Measurements from ENCODE around the gene STPG1. TPM values are rescaled to one million over a fixed set of nuclear protein-coding genes. Genes with fewer than 3 reads are reported as not detected.
A peak's percentile ranks its signal among the peaks of the same experiment; 100 is the strongest.
"Not testable (repeated sequence)": the region's sequence is repeated elsewhere in the genome, so short reads cannot be mapped to it uniquely, and the experiment has no call there.

Gene STPG1, protein sequence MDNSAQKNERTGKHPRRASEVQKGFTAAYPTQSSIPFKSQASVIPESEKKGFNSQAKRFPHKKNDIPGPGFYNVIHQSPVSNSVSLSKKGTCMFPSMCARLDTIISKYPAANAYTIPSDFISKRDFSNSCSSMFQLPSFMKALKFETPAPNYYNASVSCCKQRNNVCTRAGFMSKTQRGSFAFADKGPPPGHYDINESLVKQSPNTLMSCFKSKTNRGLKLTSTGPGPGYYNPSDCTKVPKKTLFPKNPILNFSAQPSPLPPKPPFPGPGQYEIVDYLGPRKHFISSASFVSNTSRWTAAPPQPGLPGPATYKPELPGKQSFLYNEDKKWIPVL
- polyA plus RNA-seq, result 5.7 TPM
- long read RNA-seq, donor 1, result 0 reads
- long read RNA-seq, donor 2, partial matches to known transcripts, result 0 of 1 reads
- long read RNA-seq, donor 2, other reads (novel, unspliced or antisense), result 0 of 1 reads
- long read RNA-seq, donor 3, result 0 reads
- long read RNA-seq, donor 4, result 0 reads
- long read RNA-seq, donor 5, result 0 reads
- long read RNA-seq, donor 6, partial matches to known transcripts, result 31 of 32 reads
- long read RNA-seq, donor 6, other reads (novel, unspliced or antisense), result 0 of 32 reads
- long read RNA-seq, donor 7, result 0 reads
- long read RNA-seq, donor 8, result 0 reads
- long read RNA-seq, donor 9, result 0 reads
- long read RNA-seq, donor 10, result 0 reads
- long read RNA-seq, donor 11, result 0 reads

DNA sequence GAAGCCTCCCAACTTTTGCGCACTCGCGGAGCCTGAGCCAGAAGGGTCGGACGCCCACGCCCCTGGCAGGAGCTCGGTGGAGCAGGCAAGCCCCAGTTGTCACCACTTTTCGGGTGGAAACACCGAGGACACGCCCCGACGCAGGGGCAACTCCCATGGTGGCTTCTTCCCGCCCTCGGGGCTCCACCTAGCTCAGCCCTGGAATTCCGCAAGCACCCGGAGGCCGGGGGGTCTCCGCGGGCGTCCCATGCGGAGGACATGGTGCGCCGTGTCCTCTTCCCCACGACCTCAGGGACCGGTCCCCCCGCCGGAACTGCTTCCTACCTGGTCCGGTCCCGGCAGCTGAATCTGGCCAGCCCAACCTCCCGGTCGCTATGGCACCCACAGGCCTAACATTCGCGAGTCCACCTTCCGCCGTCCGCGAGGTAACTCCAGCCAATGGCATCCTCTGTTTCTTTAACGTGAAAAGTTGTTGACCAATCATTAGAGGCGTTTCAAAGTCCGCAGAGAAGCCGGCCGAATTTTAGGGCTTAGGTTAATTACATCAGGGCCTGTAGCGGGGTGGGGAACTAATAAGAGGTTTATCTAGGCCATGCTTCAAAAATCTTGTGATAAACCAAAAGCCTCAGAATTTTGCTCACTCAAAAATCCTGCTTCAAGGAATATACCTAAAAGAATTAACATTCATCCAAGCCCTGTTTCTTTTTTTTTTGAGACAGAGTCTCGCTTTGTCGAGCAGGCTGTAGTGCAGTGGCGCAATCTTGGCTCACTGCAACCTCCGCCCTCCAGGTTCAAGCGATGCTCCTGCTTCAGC lies at the start of gene STPG1:
STPG1 (minus strand) TSS at position 433 of the 814 bp plus-strand sequence. CDS start 12,394 bp downstream, outside the sequence.
- Histone ChIP-seq H3K36me3 (ENCODE audit: control insufficient read depth, insufficient read depth, low read length) (no peaks in the 10 kb centered on the region), H3K4me3 (ENCODE audit: low read length) (peak within 1 kb of the TSS; percentile 68), H3K4me1 (ENCODE audit: control insufficient read depth, insufficient read depth, low read length) (peaks cover 29% of the 10 kb centered on the region), H3K27ac (ENCODE audit: low read length) (peak within 1 kb of the TSS; percentile 57), H3K9me3 (ENCODE audit: control insufficient read depth, low read depth, low read length) (no peaks in the 10 kb centered on the region), H3K27me3 (ENCODE audit: control insufficient read depth, insufficient read depth, low read length) (no peaks in the 10 kb centered on the region)
- DNase-seq, result peak; percentile 79 to 93
- no CpG with 5 or more reads among the region's 48 CpGs for WGBS (ENCODE audit: insufficient coverage, low lambda C conversion rate)

DNA sequence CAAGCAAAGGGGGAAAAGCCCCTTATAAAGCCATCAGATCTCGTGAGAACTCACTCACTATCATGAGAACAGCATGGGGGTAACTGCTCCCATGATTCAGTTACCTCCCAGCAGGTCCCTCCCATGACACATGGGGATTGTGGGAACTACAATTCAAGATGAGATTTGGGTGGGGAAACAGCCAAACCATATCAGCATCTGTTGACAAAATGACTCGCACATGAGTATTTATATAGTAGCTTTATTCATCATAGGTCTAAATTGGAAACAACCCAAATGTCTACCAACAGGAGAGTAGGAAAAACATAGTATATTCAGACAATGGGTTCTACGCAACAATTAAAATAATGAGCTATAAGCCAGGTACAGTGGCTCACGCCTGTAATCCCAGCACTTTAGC lies 48.5 kb upstream of the STPG1 start:
- not testable (repeated sequence) for H3K27ac ChIP-seq (ENCODE audit: low read length); DNase-seq; H3K27me3 ChIP-seq (ENCODE audit: control insufficient read depth, insufficient read depth, low read length); H3K4me3 ChIP-seq (ENCODE audit: low read length); H3K9me3 ChIP-seq (ENCODE audit: control insufficient read depth, low read depth, low read length)
- WGBS (ENCODE audit: insufficient coverage, low lambda C conversion rate), result 100% methylated on average over 1 of the region's 4 CpGs
- H3K36me3 ChIP-seq (ENCODE audit: control insufficient read depth, insufficient read depth, low read length), result peaks cover 31% of the 10 kb centered on the region
- peaks cover 19% of the 10 kb centered on the region for H3K4me1 ChIP-seq (ENCODE audit: control insufficient read depth, insufficient read depth, low read length)

DNA sequence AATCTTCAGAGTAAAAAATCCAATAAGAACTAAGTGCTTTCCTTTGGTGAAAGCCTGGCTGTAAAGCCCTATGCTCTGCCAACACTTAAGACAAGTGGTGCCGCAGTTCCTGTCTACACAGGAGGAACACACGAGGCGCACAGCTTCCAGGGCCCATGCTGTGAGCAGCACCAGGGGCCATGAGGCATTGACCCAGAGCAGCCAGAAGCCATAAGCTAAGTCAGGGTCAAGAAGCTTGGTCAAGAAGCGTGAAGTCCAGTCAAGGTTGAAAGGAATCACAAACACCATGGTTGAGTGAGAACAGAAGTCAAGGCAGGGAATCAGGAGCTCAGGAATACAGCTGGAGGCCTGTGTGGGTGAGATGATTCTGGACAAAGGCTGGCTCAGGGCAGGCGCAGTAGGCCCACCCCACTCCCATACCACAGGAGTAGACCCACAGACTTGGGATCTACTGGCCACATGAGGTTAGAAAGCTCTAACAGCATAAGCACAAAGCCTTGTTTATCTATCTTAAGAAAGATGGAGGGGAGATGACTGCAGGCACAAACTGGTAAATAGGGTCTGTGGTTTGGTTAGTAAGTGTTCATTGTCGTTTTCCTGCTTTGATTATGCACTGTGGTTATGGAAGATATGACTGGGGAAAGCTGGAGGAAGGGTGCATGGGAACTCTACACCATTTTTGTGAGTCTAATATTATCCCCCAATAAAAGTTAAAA lies 46.1 kb upstream of the STPG1 start:
- 100% methylated on average over 1 of the region's 6 CpGs for WGBS (ENCODE audit: insufficient coverage, low lambda C conversion rate)
- H3K27ac ChIP-seq (ENCODE audit: low read length), result no peak overlapping the region
- no peaks in the 10 kb centered on the region for H3K9me3 ChIP-seq (ENCODE audit: control insufficient read depth, low read depth, low read length)
- H3K27me3 ChIP-seq (ENCODE audit: control insufficient read depth, insufficient read depth, low read length), result no peaks in the 10 kb centered on the region
- peaks cover 11% of the 10 kb centered on the region for H3K4me1 ChIP-seq (ENCODE audit: control insufficient read depth, insufficient read depth, low read length)
- H3K4me3 ChIP-seq (ENCODE audit: low read length), result no peak overlapping the region
- no peak for DNase-seq
- peaks cover 45% of the 10 kb centered on the region for H3K36me3 ChIP-seq (ENCODE audit: control insufficient read depth, insufficient read depth, low read length)

DNA sequence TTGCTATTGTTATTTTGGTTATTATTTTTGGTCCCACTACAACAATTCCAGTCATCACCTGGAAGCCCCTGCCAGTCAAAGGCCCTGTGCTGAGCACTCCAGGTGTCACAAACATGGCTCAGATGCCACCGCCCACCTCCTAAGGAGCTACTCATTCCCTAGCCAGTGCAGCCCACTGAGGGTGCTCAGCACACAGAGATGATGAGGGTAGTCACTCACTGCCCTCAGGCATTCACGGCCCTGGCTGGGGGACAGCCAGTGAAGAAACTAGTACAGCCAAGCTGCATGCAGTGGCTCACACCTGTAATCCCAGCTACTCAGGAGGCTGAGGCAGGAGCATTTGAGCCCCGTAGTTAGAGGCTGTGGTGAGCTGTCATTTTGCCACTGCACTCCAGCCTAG lies 44.3 kb upstream of the STPG1 start:
- Histone ChIP-seq H3K4me3 (ENCODE audit: low read length) (no peak overlapping the region), H3K36me3 (ENCODE audit: control insufficient read depth, insufficient read depth, low read length) (peaks cover 58% of the 10 kb centered on the region), H3K27me3 (ENCODE audit: control insufficient read depth, insufficient read depth, low read length) (no peaks in the 10 kb centered on the region), H3K9me3 (ENCODE audit: control insufficient read depth, low read depth, low read length) (no peaks in the 10 kb centered on the region), H3K4me1 (ENCODE audit: control insufficient read depth, insufficient read depth, low read length) (no peaks in the 10 kb centered on the region), H3K27ac (ENCODE audit: low read length) (no peak overlapping the region)
- WGBS (ENCODE audit: insufficient coverage, low lambda C conversion rate), result no CpG with 5 or more reads among the region's 3 CpGs
- DNase-seq, result no peak

DNA sequence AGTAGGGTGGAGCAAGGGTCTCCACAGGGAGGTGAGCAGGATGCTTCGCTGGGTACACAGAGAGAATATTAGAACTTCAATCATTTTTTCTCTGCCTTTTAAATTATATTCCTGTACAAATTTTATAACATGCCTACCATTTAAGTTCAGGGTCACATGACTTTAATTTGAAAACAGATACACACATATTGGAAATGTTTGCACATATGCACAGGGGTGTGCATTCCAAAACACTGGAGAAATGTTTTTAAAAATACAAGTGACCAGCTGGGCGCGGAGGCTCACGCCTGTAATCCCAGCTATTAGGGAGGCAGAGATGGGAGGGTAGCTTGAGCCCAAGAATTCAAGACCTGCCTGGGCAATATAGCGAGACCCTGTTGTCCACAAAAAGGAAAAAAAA lies 41.7 kb upstream of the STPG1 start:
- DNase-seq, result no peak
- Histone ChIP-seq H3K27ac (ENCODE audit: low read length) (no peak overlapping the region), H3K36me3 (ENCODE audit: control insufficient read depth, insufficient read depth, low read length) (peaks cover 73% of the 10 kb centered on the region), H3K27me3 (ENCODE audit: control insufficient read depth, insufficient read depth, low read length) (no peaks in the 10 kb centered on the region), H3K4me3 (ENCODE audit: low read length) (no peak overlapping the region), H3K9me3 (ENCODE audit: control insufficient read depth, low read depth, low read length) (no peaks in the 10 kb centered on the region), H3K4me1 (ENCODE audit: control insufficient read depth, insufficient read depth, low read length) (no peaks in the 10 kb centered on the region)
- WGBS (ENCODE audit: insufficient coverage, low lambda C conversion rate), result no CpG with 5 or more reads among the region's 5 CpGs

DNA sequence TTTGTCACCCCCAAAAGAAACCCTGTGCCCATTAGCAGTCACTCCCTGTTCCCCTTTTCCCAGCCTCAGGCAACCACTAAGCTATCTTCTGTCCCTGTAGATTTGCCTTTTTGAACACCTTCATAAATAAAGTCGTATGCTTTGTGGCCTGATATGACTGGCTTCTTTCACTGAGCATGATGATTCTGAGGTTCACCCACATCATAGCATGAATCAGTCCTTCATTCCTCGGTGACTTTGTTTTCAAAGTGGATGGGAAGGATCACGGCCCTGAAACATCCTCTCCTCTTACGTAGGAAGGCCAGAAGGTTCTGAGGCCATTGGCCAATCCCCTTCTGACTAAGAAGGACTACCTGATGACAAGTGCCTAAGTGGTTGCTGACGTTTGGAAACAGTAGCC lies 41.1 kb upstream of the STPG1 start:
- DNase-seq, result no peak
- Histone ChIP-seq H3K27ac (ENCODE audit: low read length) (no peak overlapping the region), H3K36me3 (ENCODE audit: control insufficient read depth, insufficient read depth, low read length) (peaks cover 72% of the 10 kb centered on the region), H3K27me3 (ENCODE audit: control insufficient read depth, insufficient read depth, low read length) (no peaks in the 10 kb centered on the region), H3K4me3 (ENCODE audit: low read length) (no peak overlapping the region), H3K9me3 (ENCODE audit: control insufficient read depth, low read depth, low read length) (no peaks in the 10 kb centered on the region), H3K4me1 (ENCODE audit: control insufficient read depth, insufficient read depth, low read length) (no peaks in the 10 kb centered on the region)
- no CpG with 5 or more reads among the region's 5 CpGs for WGBS (ENCODE audit: insufficient coverage, low lambda C conversion rate)

DNA sequence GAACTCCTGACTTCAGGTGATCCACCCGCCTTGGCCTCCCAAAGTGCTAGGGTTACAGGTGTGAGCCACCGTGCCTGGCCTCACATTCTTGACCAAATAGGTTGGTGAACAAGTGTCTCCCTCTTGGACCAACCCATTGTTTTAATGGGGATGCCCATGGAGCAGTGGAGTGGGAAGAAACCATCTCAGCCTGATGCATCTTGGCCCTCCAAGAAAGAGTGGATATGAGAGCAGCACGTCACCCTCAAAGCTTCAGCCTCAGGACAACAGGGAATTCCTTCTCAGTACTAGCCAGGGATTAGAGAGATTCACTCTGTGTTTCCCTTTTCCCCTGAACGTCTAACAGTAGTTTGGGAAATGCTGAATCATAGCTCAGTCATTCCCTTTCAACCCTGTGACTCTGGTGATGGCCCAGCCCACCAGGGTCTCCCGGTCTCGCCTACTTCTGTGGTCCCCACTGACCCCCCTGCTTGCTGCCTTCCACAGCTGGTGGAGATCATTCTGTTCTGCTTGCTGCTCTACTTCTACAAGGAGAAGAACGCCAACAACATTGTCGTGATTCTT lies 39.4 kb upstream of the STPG1 start:
- WGBS (ENCODE audit: insufficient coverage, low lambda C conversion rate), result no CpG with 5 or more reads among the region's 8 CpGs

DNA sequence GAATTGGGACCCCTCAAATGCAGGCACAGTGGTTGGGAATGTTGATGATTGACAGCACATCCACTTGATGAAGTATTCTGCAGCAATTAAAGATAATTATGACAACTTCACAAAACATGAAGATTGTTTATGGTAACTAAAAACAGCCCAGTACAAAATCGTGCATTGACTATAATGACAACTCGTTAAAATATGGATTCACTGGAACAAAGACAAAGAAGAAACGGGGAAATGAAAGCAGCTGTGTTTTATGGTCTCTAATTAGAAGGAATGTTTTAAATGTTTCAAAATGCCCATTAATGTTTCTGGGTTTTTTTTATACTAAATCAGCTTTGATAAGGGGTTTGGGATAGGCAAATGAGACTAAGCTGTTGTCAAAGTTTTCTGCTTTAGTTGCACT lies 38.2 kb upstream of the STPG1 start:
- Histone ChIP-seq H3K27ac (ENCODE audit: low read length) (no peak overlapping the region), H3K9me3 (ENCODE audit: control insufficient read depth, low read depth, low read length) (no peaks in the 10 kb centered on the region), H3K4me1 (ENCODE audit: control insufficient read depth, insufficient read depth, low read length) (no peaks in the 10 kb centered on the region), H3K36me3 (ENCODE audit: control insufficient read depth, insufficient read depth, low read length) (peaks cover 60% of the 10 kb centered on the region), H3K4me3 (ENCODE audit: low read length) (no peak overlapping the region), H3K27me3 (ENCODE audit: control insufficient read depth, insufficient read depth, low read length) (no peaks in the 10 kb centered on the region)
- DNase-seq, result no peak
- 91% methylated on average over 3 of the region's 3 CpGs for WGBS (ENCODE audit: insufficient coverage, low lambda C conversion rate)

More for the DNA sequence above, 39.4 kb upstream of the STPG1 start:
- H3K9me3 ChIP-seq (ENCODE audit: control insufficient read depth, low read depth, low read length), result no peaks in the 10 kb centered on the region
- no peaks in the 10 kb centered on the region for H3K27me3 ChIP-seq (ENCODE audit: control insufficient read depth, insufficient read depth, low read length)
- H3K36me3 ChIP-seq (ENCODE audit: control insufficient read depth, insufficient read depth, low read length), result peaks cover 68% of the 10 kb centered on the region
- DNase-seq, result no peak
- H3K4me3 ChIP-seq (ENCODE audit: low read length), result no peak overlapping the region
- H3K27ac ChIP-seq (ENCODE audit: low read length), result no peak overlapping the region
- H3K4me1 ChIP-seq (ENCODE audit: control insufficient read depth, insufficient read depth, low read length), result no peaks in the 10 kb centered on the region

DNA sequence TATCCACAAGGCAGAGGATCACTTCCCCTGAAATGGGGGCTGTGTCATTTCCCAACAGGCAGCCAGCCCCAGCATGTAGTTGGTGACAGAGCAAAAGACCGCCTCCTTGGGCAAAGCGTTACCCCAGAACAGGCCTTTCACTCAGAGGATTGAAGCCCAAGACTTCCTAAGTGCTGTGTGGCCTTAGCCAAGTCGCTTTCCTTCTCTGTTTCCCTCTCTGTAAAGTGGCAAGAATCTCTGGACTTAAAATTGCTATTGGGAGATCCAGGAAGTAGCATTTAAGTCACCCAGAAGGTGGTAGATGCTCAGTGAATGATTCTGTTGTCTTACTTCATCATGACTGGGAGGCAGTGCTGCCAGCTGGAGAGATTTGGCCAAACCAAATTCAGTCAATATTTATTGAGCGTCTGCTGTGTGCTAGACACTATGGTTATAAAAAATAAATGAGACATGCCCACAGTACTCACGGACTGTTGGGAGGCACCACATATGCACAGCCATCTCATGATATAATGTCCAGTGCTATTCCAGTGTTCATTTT lies 37.3 kb upstream of the STPG1 start:
- Histone ChIP-seq H3K27ac (ENCODE audit: low read length) (no peak overlapping the region), H3K4me1 (ENCODE audit: control insufficient read depth, insufficient read depth, low read length) (no peaks in the 10 kb centered on the region), H3K4me3 (ENCODE audit: low read length) (no peak overlapping the region), H3K36me3 (ENCODE audit: control insufficient read depth, insufficient read depth, low read length) (peaks cover 59% of the 10 kb centered on the region), H3K27me3 (ENCODE audit: control insufficient read depth, insufficient read depth, low read length) (no peaks in the 10 kb centered on the region), H3K9me3 (ENCODE audit: control insufficient read depth, low read depth, low read length) (no peaks in the 10 kb centered on the region)
- DNase-seq, result no peak
- no CpG with 5 or more reads among the region's 5 CpGs for WGBS (ENCODE audit: insufficient coverage, low lambda C conversion rate)
